HG02981 (cell line): ENCODE results near the gene ZNRF3.
"Not testable (repeated sequence)": the region's sequence is repeated elsewhere in the genome, so short reads cannot be mapped to it uniquely, and the experiment has no call there.

ENCODE experiments used
- ATAC-seq: cut with Tn5 transposase; IDR thresholded peaks from one replicate; pipeline ENCODE4 v1.9.1; 2021; ENCODE audit warnings: mild to moderate bottlenecking, moderate library complexity; ENCODE audit not compliant: unreplicated experiment

The ZNRF3 gene

DNA sequence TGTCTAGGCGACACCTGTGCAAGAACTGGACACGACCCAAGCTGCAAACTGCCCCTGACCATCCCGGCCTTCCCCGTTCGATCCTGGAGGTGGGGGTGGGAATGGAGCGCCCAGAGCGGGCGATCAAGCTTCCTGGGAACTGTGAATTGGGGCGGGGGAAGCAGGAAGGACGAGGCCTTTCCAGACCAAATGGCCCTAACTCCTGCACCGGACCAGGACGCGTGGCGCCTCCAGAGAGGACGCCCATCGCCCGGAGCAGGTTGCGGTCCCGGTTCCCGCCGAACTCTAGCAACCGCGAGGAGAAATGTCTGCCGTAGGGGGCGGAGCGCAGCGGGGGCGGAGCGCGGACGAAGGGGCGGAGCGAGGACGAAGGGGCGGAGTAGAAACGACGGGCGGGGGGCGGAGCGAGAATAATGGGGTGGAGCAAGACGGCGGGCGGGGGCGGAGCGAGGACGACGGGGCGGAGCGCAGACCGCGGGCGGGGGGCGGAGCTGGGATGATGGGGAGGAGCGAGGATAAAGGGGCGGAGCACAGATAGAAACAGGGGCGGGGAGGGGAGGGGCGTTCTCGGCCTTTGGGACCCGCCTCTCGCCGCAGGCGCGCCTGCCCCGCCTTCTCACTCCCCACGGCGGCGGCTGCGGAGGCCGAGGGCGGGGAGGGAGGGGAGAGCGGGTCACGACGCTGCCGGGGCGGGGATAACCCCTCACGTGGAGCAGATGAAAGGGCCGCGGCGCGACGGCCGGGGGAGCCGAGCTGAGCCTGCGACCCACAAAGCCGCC lies at the start of gene ZNRF3:
Gene ZNRF3 (plus strand): TSS at position 695 of the 779 bp plus-strand sequence. CDS start 195 bp downstream, outside the sequence.
- no peak for ATAC-seq

GRCh38 chr22:28835630-28836189 lies 47.7 kb upstream of the ZNRF3 start:
- ATAC-seq = no peak

DNA sequence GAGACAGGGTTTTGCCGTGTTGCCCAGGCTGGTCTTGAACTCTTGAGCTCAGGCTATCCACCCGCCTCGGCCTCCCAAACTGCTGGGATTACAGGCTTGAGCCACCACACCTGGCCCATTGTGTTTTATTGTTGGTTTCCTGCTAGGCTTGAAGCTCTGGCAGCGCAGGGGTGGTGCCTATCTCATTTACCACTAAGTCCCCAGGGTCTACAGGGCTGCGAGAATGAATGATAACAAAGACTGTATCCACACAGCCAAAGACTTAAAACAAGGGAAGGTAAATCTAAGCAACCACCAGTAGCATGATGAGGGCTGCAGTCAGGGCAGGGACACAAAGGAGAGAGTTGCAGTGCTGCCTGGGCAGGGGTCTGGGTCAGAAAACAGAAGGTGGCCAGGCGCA lies 45.7 kb upstream of the ZNRF3 start:
- ATAC-seq = no peak

DNA sequence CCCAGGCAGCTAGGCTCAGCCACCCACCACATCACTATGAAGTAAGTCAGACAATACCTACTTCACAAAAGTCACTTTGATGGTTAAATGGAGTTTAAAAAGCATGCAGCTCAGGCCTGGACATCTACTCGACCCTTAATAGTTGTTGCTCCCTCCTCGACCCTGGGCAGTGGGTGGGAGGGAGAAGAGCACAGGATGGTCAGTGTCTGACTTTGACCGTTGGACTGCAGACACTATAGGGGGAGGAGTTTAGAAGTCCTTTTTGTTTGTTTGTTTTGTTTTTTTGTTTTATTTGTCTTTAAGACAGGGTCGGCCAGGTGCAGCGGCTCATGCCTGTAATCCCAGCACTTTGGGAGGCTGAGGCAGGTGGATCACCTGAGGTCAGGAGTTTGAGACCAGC lies 44.4 kb upstream of the ZNRF3 start:
- no peak for ATAC-seq

DNA sequence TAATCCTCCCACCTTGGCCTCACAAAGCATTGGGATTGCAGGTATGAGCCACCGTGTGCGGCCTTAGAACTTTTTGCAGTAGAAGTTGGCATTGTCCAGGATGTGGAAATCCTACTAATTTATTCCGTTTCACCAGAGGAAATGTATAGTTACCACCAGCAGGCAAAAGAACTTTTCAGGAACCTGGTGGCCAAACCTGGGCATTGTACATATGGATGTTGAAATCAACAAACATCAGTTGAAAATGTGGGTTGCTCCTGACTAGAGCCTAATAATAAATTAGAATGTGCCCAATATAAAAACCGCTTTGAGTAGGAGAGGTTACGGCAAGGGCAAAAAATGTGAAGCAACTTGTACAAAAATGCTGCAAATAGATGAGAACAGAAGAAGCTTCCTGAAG lies 42.3 kb upstream of the ZNRF3 start:
- no peak for ATAC-seq

- no peak for ATAC-seq
Observed at GRCh38 chr22:28843633-28844032, 39.7 kb upstream of the ZNRF3 start.

DNA sequence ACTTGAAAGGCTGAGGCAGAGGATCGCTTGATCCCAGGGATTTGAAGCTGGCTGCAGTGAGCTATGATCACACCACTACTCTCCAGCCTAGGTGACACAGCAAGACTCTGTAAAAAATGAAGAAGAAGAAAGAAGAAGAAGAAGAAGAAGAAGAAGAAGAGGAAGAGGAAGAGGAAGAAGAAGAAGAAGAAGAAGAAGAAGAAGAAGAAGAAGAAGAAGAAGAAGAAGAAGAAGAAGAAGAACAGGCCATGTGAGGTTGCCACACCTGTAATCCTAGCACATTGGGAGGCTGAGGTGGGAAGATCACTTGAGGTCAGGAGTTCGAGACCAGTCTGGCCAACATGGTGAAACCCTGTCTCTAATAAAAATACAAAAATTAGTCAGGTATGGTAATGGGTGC lies 39.1 kb upstream of the ZNRF3 start:
- ATAC-seq = not testable (repeated sequence)

DNA sequence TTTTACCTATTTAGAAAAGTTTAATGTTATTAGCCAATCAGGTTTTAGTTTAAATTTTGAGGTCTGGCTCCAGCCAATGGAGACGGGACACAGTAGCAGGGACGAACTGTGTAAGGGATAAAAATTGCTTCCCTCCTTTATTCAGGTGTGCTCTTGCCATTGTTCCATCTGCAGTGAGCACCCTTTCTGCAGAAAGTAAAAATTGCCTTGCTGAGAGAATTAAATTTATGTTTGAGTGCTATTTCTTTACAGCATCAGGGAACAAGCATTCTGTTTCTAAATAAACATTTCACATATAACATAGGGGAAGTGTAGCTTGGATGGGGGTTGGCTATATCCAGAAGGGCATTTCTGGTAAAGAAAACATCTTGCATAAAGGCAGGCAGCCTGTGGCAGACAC lies 36.4 kb upstream of the ZNRF3 start:
- no peak for ATAC-seq

DNA sequence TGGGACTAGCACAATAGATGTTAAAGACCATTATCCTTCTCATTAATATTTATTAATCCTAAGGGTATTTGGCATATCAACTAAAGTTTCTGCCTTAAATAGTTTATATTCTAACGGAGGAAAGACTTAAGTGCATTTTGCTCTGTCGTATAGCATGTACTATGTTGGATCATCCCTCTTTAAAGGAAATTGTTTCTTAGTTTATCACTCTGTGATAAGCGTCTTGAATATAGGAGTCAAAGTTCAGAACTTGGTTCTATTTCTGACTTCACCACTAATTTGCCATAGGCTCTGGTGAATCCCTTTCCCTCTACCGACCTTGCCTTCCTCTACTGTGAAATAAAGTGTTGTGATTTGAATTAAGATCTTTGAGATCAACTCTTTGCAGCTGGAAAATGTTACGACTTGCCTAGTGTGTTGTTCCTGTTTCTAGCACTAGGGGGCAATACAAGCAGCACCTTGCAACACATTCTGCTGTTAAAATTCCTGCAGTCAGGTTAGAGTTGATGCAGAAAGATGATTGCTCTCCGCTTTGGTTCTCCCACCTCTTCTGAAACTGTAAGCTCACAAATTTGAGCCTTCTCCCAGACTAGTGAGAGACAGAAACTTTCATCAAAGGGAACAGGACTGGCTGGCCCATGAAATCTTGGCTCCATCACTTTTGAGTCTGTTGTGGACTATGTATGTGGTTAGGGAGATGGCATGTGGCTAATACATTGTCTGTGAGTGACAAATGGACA lies 27.8 kb upstream of the ZNRF3 start:
- no peak for ATAC-seq

DNA sequence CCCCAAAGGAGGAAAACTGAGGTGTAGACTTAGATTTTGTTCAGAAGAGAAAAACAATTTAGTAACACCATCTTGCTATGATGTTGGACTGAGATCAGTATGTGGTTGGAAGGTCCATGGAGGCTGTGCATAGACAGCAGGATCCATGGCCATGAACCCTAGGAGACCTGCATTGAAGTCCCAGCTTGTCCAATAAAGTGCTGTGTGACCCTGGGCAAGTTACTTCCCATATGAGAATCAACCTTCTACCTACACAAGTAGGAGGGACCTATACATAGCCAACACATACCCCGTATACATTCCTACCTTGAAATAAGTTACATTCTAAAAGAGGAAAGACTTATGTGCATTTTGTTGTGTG lies 27.3 kb upstream of the ZNRF3 start:
- no peak for ATAC-seq

- ATAC-seq = no peak
Observed at GRCh38 chr22:28857288-28857687, 26.1 kb upstream of the ZNRF3 start.

DNA sequence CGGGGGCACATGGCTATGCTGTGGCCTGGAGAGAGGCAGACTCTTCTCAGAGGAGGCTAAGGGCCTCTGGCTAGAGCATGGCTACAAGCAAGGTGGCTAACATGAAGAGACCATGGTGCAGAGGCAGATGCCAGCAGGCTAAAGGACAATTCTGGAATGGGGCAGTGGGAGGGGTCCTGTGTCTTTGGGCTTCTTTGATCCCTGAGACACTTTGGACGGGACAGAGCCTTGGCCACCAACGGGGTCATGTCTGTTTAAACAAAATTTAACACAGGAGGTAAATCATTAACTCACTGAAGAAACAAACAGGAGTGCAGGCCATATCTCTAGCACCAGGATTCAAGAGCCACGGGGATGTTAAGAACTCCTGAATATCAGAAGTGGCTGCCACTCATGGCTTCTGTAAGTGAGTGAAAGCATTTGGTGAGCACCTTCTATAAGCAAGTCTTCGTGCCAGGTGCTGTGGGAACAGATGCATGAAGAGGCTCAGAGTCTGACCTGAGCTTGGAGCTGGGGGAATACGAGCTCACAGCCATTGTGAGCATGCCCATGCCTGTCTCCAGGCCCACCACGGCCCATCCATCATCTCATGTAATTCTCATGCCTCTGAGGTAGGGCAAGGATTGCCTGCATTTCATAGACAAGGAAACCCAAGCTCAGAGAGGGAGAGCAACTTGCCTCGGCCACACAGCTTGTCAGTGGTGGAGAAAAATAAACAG lies 18.3 kb upstream of the ZNRF3 start:
- ATAC-seq = no peak

- ATAC-seq = no peak
Observed at GRCh38 chr22:28867191-28867590, 16.2 kb upstream of the ZNRF3 start.

- not testable (repeated sequence) for ATAC-seq
Observed at GRCh38 chr22:28868389-28868788, 15.0 kb upstream of the ZNRF3 start.

GRCh38 chr22:28869736-28870135 lies 13.6 kb upstream of the ZNRF3 start:
- ATAC-seq = no peak

- no peak for ATAC-seq
Observed at GRCh38 chr22:28873183-28873963, 10.0 kb upstream of the ZNRF3 start.

DNA sequence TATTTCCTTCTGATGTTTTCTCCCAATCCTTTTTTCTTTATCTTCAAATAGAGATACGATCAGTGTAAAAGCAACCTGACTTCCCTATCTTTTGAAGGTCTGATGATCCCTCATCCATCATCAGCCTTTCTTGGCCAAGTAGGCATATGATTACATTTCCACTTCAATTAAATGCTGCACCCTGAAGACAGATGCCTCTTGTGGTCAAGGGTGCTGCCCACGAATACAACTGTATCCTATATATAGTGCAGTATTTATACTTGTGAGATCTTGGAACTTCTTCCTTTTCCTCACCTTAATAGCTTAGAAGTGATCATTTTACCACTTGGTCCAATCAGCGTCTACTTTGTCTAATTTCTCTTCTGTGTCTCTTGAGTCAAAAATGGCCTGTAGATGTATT lies 9.3 kb upstream of the ZNRF3 start:
- no peak for ATAC-seq

DNA sequence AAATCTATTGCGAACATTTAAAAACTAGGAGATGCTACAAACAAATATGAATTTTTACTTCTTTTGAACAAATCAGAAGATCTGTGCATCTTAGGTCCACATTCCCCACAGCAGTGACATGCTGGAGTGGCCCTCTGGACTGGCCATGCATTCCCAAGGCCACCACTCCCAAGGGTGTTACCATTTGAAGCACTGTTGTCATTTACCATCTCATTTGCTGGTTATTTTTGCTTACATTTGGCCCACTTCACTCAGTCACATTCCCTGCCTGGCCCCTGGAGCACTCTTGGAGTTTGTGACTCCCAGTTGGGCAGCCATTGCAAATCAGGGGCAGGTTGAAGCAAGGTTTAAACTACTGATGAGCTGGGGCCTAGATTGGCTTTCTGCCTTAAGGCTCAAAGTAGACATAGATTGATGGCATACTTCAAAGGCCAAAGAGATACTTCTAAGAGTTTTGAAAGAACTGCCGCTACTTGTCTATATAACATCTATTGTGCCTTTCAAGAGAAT lies 8.5 kb upstream of the ZNRF3 start:
- no peak for ATAC-seq

DNA sequence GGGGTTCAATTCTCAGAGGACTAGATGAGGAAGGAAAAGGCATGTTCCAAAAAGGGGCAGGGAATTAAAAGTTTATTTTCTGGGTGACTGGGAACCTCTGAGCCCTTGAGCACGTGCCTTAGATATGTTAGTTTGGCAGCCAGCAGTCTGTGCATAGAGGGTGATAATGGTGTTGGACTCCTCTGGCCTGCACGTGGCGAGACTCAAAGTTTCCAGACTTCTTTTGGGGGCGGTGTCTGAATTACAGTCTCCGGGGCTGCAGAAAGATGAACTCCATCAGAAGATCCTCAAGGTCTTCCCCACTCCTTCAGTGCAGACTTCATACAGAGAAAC lies 861 bp upstream of the ZNRF3 start:
- no peak for ATAC-seq

GRCh38 chr22:28883657-28883916 lies 215 bp downstream of the ZNRF3 start:
- ATAC-seq = no peak
